Left colon (tissue), 2 donors: Measurements from ENCODE around the gene ATP6V0E1. TPM values are rescaled to one million over a fixed set of nuclear protein-coding genes. Genes with fewer than 3 reads are reported as not detected.

ENCODE experiments used
- ATAC-seq: fragments of 200-7000 bp; cut with Tn5 transposase; one replicate; pipeline ENCODE4 v1.9.1; 2020; ENCODE audit warnings: mild to moderate bottlenecking, moderate library complexity
- DNase-seq, 2 donors: peaks; one replicate each; pipeline ENCODE4 v3.0.0-alpha.2; 2020
- intact Hi-C, 2 donors: fragments of 100-400 bp; cut with DNase I in 1 of 2; cut with micrococcal nuclease in 1 of 2; formaldehyde crosslinking; loops; one replicate each; pipeline versions ENCODE4 v1.11.2 to v1.14.0; 2022; cut with DNase I, micrococcal nuclease
- long read RNA-seq: library from polyadenylated mRNA; unstranded; transcript quantifications from one replicate; pipeline ENCODE4 v2.0.0, GENCODE V29; 2021
- total RNA-seq, 2 donors: library from RNA; stranded (reverse); fragmentation: NEBNext Ultra II Directional; extraction: Animal tissue kit (Norgen Biotek cat#: 25700); gene quantifications; one replicate each; pipeline ENCODE4 v1.2.1, GENCODE V29; 2021
- donor health status: DM: no; HTN: no; CAD: no.
- donor health status: DM: yes; HTN: yes; CAD: no.

Gene ATP6V0E1
- 100 to 1,000 TPM; 168 to 225 TPM for total RNA-seq
- long read RNA-seq, transcript ATP6V0E1-203 (4 exons, 1,433 nt) = major isoform, 91 of 100 reads
- long read RNA-seq, partial matches to known transcripts = 9 of 100 reads
- long read RNA-seq, other reads (novel, unspliced or antisense) = 0 of 100 reads

- ATAC-seq = peak; percentile 98
- intact Hi-C loops = loop anchor here in 1 of 2 donors (10.0 kb wide), 2 partner anchors 71 to 161 kb away; partner anchors contain the start of genes BNIP1 and CREBRF
- peak; percentile 97 to 98 for DNase-seq
These were observed at the start of gene ATP6V0E1 for GRCh38 chr5:172983542-172984243. TSS of gene ATP6V0E1 (plus strand) at chr5:172983771. CDS start at chr5:172983861, 90 bp downstream.

GRCh38 chr5:172935096-172935495, 48.5 kb upstream of the ATP6V0E1 start:
- intact Hi-C loops = no loop called here
- ATAC-seq = no peak

GRCh38 chr5:172936401-172936800, 47.2 kb upstream of the ATP6V0E1 start:
- intact Hi-C loops = no loop called here
- DNase-seq (no peak), ATAC-seq (no peak)

More at GRCh38 chr5:172935096-172935495, 48.5 kb upstream of the ATP6V0E1 start:
- no peak for DNase-seq

DNA sequence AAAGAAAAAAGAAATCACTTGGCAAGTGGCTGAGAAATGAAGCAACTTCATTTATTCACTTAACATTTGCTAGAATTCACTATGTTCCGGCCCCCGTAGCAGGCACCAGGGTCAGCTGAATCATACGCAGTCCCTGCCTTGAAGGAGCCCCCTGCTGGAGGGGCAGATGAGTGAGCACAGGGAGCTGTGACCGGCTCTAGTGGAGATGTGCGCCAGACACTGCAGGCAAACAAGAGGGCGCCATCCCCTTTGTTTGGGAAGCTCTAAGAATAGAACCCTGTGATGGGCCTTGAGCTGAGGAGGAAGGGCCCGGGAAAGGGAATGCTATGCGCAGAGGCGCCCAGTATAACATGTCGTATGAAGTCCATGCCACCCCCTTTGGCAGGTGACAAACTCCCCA, 44.5 kb upstream of the ATP6V0E1 start:
- ATAC-seq (peak; percentile 51), DNase-seq (peak in 1 of 2 donors; percentile 21)
- intact Hi-C loops = no loop called here

GRCh38 chr5:172939611-172940267, 43.8 kb upstream of the ATP6V0E1 start:
- DNase-seq = no peak
- ATAC-seq = peak; percentile 8
- intact Hi-C loops = no loop called here

DNA sequence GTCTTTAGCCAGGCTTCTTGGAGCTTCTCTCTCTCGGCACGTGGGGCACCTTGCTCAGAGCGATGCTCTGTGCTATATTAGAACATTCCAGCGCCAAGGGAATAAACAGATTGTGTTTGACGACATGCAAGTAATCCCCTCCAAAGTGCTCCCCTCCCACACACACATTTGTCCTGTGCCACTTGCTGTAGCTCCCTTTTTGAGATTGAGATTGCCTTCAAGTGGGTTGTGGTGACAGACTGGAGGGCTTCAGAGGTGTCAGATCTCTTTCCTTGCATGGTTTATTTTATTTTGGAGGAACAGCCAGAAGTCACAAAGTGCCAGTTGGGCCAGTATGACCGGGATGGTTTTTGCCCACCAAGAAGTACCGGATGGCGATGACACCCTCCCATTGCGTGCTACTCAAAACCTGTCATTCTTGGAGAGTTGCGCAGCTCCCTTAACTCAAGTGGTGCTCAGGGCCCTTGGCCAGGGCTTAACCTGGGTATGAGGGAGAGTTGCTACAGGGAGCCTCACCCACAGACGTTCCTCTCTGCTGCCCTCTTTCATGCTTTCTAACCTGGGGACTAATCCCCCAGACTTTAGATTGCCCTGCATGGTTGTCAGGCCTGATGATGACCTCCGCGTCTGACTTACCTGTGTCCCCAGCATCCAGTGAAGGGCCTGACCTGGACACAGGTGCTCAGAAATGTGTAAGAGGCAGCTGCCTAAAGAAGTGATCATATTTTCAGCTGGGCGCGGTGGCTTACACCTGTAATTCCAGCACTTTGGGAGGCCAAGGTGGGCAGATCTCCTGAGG, 43.1 kb upstream of the ATP6V0E1 start:
- ATAC-seq (no peak), DNase-seq (no peak)
- intact Hi-C loops = no loop called here

DNA sequence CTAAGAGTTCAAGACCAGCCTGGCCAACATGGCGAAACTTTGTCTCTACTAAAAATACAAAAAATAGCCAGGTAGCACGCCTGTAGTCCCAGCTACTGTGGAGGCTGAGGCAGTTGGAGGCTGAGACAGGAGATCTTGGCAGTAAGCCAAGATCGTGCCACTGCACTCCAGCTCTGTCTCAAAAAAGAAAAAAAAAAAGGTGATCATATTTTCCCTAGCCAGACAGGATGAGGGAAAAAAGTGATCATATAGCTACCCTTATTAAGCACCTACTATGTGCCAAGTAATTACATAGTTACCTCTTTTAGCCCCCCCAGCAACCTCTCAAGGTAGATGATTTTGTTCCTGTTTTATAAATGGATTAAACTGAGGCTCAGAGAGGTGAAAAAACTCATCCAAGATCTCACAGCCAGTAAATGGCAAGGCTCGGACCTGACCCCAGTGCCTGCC, 42.5 kb upstream of the ATP6V0E1 start:
- ATAC-seq (no peak), DNase-seq (no peak)
- intact Hi-C loops = no loop called here

- no peak for DNase-seq
- intact Hi-C loops = no loop called here
These were observed 41.0 kb upstream of the ATP6V0E1 start for GRCh38 chr5:172942556-172942955.

DNA sequence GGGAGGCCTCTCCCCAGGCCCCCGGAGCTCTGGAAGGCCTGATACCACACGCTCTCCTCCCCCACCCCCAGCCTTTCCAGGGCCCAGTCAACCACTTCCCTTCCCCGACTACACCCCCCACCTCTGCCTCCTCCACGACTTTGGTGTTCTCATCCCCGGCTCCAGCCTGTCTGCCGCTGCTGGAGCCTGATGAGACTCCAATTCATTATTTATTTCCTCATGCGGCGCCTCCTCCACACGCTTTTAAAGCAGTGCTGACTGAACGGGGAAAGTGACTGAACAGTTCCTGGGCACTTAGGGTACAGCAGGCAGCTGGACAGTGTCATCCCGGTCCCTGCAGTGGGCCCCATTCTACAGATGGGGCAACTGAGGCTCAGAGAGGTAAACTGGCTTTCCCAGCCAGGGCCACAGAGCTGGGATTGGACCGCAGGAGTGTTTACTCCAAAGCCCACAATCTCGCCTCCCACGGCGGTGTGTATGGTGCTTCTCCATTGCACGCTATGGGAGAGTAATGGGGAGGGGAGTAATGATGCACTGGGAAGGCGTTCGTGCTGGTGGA, 40.2 kb upstream of the ATP6V0E1 start:
- ATAC-seq (no peak), DNase-seq (no peak)
- intact Hi-C loops = no loop called here

More at GRCh38 chr5:172942556-172942955, 41.0 kb upstream of the ATP6V0E1 start:
- ATAC-seq = no peak

DNA sequence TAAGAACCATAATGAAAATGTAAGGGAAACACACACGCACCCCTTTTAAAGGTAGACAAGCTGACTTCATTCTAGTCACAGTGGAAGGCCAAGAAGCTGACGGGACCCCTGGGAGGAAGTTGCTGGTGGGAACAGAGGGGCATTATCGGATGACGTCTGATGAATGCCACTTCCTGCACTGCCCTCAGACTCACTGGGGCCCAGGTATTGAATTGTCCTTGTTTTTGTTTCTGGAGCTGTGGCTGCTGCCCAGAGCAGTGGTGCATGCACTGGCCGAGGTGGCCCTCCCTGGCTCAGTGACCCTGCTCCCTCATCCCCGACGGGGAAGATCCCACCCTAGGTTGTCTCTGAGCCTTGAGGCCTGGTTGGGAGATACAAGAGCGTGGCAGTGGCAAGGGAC, 39.7 kb upstream of the ATP6V0E1 start:
- intact Hi-C loops = no loop called here
- ATAC-seq (no peak), DNase-seq (no peak)

GRCh38 chr5:172944741-172945140, 38.8 kb upstream of the ATP6V0E1 start:
- DNase-seq (no peak), ATAC-seq (no peak)
- intact Hi-C loops = no loop called here

DNA sequence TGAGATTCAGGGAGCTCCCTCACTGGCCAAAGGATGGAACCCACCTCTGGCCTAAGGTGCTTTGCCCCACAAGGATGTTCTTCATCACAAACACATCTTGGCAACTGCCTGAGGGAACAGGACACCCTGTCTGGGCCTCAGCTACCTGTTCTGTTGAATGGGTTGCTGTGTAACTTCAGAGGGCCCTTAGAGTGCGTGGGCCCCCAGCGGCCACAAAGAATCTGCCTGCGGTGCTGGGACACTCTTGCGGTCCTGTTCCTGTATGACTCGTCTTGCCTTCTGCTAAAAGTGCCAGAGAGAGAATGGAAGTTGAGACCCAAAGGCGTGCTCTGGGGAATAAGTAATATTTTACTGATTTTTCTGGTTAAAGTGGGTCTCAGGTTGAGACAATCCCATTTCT, 38.4 kb upstream of the ATP6V0E1 start:
- DNase-seq = no peak
- no peak for ATAC-seq
- intact Hi-C loops = no loop called here

- DNase-seq (no peak), ATAC-seq (no peak)
- intact Hi-C loops = no loop called here
These were observed 37.4 kb upstream of the ATP6V0E1 start for GRCh38 chr5:172946146-172946545.

- ATAC-seq = no peak
- intact Hi-C loops = no loop called here
- DNase-seq = no peak
These were observed 34.1 kb upstream of the ATP6V0E1 start for GRCh38 chr5:172949426-172949825.

GRCh38 chr5:172950176-172950965, 33.2 kb upstream of the ATP6V0E1 start:
- intact Hi-C loops = no loop called here
- DNase-seq (no peak), ATAC-seq (no peak)

GRCh38 chr5:172951371-172952033, 32.1 kb upstream of the ATP6V0E1 start:
- intact Hi-C loops = no loop called here
- ATAC-seq (no peak), DNase-seq (no peak)

DNA sequence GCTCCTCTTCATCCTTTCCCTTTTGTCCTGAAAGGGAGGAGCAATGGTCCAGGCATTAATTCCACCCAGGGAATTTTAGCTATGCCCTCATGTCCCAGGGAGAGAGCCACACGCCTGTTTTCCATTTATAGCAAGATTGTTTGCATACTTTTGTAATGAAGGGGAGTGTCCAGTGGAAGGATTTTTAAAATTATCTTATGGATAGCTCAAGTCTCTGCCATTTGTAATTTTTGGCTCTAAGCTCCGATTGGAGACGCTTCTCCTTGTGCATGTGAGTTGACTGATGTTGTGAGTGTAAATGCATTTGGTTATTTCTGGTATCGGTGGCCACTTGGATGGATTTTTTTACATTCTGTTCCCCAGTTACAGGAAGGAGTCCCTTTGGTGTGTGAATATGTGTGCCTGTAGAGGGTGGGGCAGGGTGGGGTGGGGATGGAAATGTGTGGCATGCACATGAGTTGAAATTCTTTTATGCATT, 31.5 kb upstream of the ATP6V0E1 start:
- no peak for DNase-seq
- no peak for ATAC-seq
- intact Hi-C loops = no loop called here
